Neural progenitor cell (in vitro differentiated cells): ENCODE measurements around the gene TSNAXIP1. TPM values are rescaled to one million over a fixed set of nuclear protein-coding genes. Genes with fewer than 3 reads are reported as not detected.

Experiments
- DNase-seq: peaks from one replicate; pipeline ENCODE4 v3.0.0-alpha.2; 2016; ENCODE audit warnings: low spot score
- H2AFZ ChIP-seq: fragments of 200-600 bp; sonication (generic); replicated peaks from 2 replicates; pipeline ENCODE4 v1.6.1; 2016; ENCODE audit warnings: antibody characterized with exemption
- H3F3A ChIP-seq: fragments of 200-600 bp; sonication (generic); 2 replicates; pipeline ENCODE4 v1.6.1; 2016; ENCODE audit warnings: antibody characterized with exemption, low read depth
- H3K27ac ChIP-seq: fragments of 200-600 bp; sonication (generic); 2 replicates; pipeline ENCODE4 v1.5.1; 2016; ENCODE audit warnings: mild to moderate bottlenecking
- H3K27me3 ChIP-seq: fragments of 200-600 bp; sonication (generic); 2 replicates; pipeline ENCODE4 v1.6.1; 2016; ENCODE audit warnings: mild to moderate bottlenecking, moderate library complexity
- H3K36me3 ChIP-seq: fragments of 200-600 bp; sonication (generic); 2 replicates; pipeline ENCODE4 v1.5.1; 2016
- H3K4me1 ChIP-seq: fragments of 200-600 bp; sonication (generic); 2 replicates; pipeline ENCODE4 v1.6.1; 2016; ENCODE audit warnings: mixed run types
- H3K4me2 ChIP-seq: fragments of 200-600 bp; sonication (generic); 2 replicates; pipeline ENCODE4 v1.6.1; 2016
- H3K4me3 ChIP-seq: fragments of 200-600 bp; sonication (generic); 2 replicates; pipeline ENCODE4 v1.5.1; 2016
- H3K79me2 ChIP-seq: fragments of 200-600 bp; sonication (generic); 2 replicates; pipeline ENCODE4 v1.6.1; 2016; ENCODE audit warnings: low read depth
- H3K9ac ChIP-seq: fragments of 200-600 bp; sonication (generic); 2 replicates; pipeline ENCODE4 v1.6.1; 2016
- H3K9me3 ChIP-seq: fragments of 200-600 bp; sonication (generic); 2 replicates; pipeline ENCODE4 v1.5.1; 2016; ENCODE audit warnings: low read depth
- H4K20me1 ChIP-seq: fragments of 200-600 bp; sonication (generic); 2 replicates; pipeline ENCODE4 v1.6.1; 2016; ENCODE audit warnings: low read depth
- H3K27ac Mint-ChIP-seq: 3 replicates; pipeline ENCODE4 v1.8.0; 2021; ENCODE audit warnings: mixed read lengths
- H3K27me3 Mint-ChIP-seq: 2 replicates; pipeline ENCODE4 v1.8.0; 2022; ENCODE audit warnings: low read depth, mild to moderate bottlenecking, inconsistent platforms, moderate library complexity, mixed read lengths; ENCODE audit not compliant: insufficient read depth
- H3K36me3 Mint-ChIP-seq: 3 replicates; pipeline ENCODE4 v1.8.0; 2021; ENCODE audit warnings: mixed read lengths
- H3K4me1 Mint-ChIP-seq: 3 replicates; pipeline ENCODE4 v1.8.0; 2021; ENCODE audit warnings: mixed read lengths
- H3K4me3 Mint-ChIP-seq: 3 replicates; pipeline ENCODE4 v1.8.0; 2021; ENCODE audit warnings: mild to moderate bottlenecking, moderate library complexity, mixed read lengths
- H3K9me3 Mint-ChIP-seq: 3 replicates; pipeline ENCODE4 v1.8.0; 2020; ENCODE audit warnings: mixed read lengths
- EZH2 ChIP-seq: fragments of 200-600 bp; sonication (generic); IDR thresholded peaks from 2 replicates; pipeline ENCODE4 v1.6.1; 2017; ENCODE audit warnings: antibody characterized with exemption, mild to moderate bottlenecking, moderate library complexity
- EZH2phosphoT487 ChIP-seq: fragments of 200-600 bp; sonication (generic); IDR thresholded peaks from 2 replicates; pipeline ENCODE4 v1.6.1; 2017; ENCODE audit warnings: antibody characterized with exemption
- total RNA-seq: library from RNA; depleted of rRNA; stranded (reverse); fragments of >200 nt; gene quantifications from 2 replicates; pipeline ENCODE4 v1.2.3, GENCODE V29; 2015; ENCODE audit warnings: low replicate concordance
- TF ChIP-seq, protein P1 (sequence below): fragments of 200-600 bp; sonication (generic); IDR thresholded peaks from 2 replicates; pipeline ENCODE4 v1.5.1; 2017; ENCODE audit warnings: antibody characterized with exemption, mild to moderate bottlenecking

The TSNAXIP1 gene
- total RNA-seq, 1 donor from 2014 or later: 2.9 TPM

DNA sequence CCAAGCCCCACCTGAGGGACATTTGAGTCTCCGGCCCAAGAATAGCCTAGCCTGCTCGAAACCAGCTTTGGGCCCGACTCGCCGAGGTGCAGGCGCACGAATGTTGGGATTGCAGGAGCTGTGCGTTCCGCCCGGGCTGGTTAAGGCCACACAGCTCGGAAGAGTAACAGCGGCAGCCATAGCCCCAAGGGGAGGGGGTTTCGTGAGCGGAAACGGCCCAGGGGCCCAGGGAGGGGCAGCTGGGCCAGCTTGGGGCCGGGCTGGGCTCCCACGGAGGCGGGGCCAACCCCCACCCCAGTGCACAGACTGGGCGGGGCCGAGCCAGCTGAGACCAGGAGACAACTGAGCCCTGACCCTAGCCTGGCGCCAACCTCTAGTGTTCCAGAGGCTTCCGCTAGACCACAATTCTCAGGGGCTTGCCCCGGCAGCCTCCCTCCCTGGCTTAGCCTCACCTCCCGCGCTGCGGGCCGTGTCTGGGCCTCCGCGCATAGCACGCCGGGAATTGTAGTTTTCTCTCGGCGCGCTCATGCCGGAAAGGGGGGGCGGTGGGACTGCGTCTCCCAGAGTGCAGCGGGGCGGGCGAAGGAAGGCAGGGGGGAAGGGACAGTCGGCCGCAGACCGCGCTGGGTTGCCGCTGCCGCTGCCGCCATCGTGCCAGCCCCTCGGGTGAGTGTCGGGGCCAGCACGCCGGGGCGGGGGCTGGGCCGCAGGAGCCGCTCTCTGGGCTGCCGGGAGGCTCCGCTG lies 39.8 kb downstream of the TSNAXIP1 start, which contains the start of gene NUTF2:
Gene NUTF2, plus strand, starts transcription at position 614 of the 744 bp plus-strand sequence. CDS start 18,198 bp downstream, outside the sequence.
- H3K4me3 Mint-ChIP-seq: peak within 1 kb of the TSS; percentile 97
- Histone ChIP-seq H3K9ac (peak within 1 kb of the TSS; percentile 96), H2AFZ (no peak within 1 kb of the TSS), H3K36me3 (no peaks in the 10 kb centered on the region), H3K4me2 (peak within 1 kb of the TSS; percentile 91), H3K9me3 (no peaks in the 10 kb centered on the region), H3F3A (peaks cover 34% of the 10 kb centered on the region), H3K27me3 (no peaks in the 10 kb centered on the region), H3K79me2 (peaks cover 79% of the 10 kb centered on the region), H4K20me1 (peaks cover 60% of the 10 kb centered on the region), H3K4me3 (peak within 1 kb of the TSS; percentile 99), H3K4me1 (peaks cover 32% of the 10 kb centered on the region), H3K27ac (peak within 1 kb of the TSS; percentile 79)
- DNase-seq: peak; percentile 99
- H3K9me3 Mint-ChIP-seq: no peaks in the 10 kb centered on the region
- H3K27me3 Mint-ChIP-seq: no peaks in the 10 kb centered on the region
- peaks cover 42% of the 10 kb centered on the region for H3K4me1 Mint-ChIP-seq
- H3K27ac Mint-ChIP-seq: peak within 1 kb of the TSS; percentile 97
- TF ChIP-seq EZH2 (no peak), EZH2phosphoT487 (no peak)
- TF ChIP-seq, protein P1, sequence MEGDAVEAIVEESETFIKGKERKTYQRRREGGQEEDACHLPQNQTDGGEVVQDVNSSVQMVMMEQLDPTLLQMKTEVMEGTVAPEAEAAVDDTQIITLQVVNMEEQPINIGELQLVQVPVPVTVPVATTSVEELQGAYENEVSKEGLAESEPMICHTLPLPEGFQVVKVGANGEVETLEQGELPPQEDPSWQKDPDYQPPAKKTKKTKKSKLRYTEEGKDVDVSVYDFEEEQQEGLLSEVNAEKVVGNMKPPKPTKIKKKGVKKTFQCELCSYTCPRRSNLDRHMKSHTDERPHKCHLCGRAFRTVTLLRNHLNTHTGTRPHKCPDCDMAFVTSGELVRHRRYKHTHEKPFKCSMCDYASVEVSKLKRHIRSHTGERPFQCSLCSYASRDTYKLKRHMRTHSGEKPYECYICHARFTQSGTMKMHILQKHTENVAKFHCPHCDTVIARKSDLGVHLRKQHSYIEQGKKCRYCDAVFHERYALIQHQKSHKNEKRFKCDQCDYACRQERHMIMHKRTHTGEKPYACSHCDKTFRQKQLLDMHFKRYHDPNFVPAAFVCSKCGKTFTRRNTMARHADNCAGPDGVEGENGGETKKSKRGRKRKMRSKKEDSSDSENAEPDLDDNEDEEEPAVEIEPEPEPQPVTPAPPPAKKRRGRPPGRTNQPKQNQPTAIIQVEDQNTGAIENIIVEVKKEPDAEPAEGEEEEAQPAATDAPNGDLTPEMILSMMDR: no peak
- peaks cover 10% of the 10 kb centered on the region for H3K36me3 Mint-ChIP-seq

DNA sequence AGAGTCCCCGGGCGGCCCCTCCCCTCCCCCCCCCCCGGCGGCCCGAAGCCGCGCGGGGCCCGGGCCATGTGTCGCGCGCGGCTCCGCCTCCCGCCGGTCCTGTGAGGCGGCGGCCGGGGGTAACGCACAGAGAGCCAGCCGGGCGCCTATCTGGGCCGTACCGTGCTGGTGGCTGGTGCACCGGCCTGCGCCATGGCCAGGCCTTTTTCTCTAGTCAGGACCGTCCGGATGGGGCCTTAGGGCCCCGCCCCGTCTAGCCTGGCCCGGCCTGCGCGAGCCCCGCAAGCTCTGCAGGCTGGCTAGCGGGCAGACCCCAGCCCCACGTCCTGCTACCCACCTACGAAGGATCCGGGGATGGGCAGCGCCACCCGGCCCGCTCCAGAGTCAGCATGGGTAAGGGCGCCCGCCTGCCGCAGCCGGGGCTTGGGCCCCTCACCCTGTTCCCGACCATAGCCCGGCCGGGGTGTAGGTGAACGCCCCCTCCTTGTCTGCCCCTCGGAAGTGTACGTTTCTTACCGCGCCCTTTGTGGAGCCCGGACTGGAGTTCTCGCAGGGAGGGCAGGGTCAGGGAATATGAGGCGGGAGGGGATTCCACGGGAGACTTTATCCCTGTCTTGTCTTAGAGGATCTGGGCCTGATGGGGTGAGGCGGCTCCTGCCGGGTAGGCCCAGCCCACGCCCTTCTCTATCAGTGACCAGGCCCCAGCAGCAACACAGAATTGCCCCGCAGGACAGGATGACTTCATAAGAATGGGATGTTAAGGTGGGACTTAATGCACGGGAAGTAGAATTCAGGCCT lies 40.6 kb downstream of the TSNAXIP1 start, which contains the start of gene CENPT:
Gene CENPT, minus strand, starts transcription at position 630 of the 798 bp plus-strand sequence. CDS start 13,834 bp downstream, outside the sequence.
- Mint-ChIP-seq H3K36me3 (peaks cover 10% of the 10 kb centered on the region), H3K4me1 (peaks cover 41% of the 10 kb centered on the region), H3K4me3 (peak within 1 kb of the TSS; percentile 97), H3K27ac (peak within 1 kb of the TSS; percentile 93), H3K9me3 (no peaks in the 10 kb centered on the region), H3K27me3 (no peaks in the 10 kb centered on the region)
- Histone ChIP-seq H3K4me1 (peaks cover 32% of the 10 kb centered on the region), H3K4me2 (peak within 1 kb of the TSS; percentile 91), H4K20me1 (peaks cover 68% of the 10 kb centered on the region), H3K4me3 (peak within 1 kb of the TSS; percentile 99), H3K27ac (peak within 1 kb of the TSS; percentile 79), H3F3A (peaks cover 34% of the 10 kb centered on the region), H3K9me3 (no peaks in the 10 kb centered on the region), H3K9ac (peak within 1 kb of the TSS; percentile 96), H3K79me2 (peaks cover 86% of the 10 kb centered on the region), H2AFZ (no peak within 1 kb of the TSS), H3K27me3 (no peaks in the 10 kb centered on the region), H3K36me3 (no peaks in the 10 kb centered on the region)
- DNase-seq: peak; percentile 22
- TF ChIP-seq EZH2phosphoT487: no peak
- TF ChIP-seq EZH2: no peak
- TF ChIP-seq, protein P1: no peak

DNA sequence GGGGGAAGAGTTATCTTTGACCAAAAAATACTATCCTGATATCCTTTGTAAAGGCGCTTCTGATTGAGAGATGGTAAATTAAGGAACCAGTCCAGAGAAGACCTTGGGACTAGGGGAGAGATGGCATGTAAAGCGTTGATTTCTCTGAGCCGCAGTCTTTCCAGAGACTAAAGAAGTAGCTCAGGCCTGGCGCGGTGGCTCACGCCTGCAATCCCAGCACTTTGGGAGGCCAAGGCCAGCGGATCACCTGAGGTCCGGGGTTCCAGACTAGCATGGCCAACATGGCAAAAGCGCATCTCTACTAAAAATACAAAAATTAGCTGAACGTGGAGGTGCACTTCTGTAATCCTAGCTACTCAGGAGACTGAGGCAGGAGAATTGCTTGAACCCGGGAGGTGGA lies 41.4 kb downstream of the TSNAXIP1 start:
- Histone ChIP-seq H3K4me3 (peak overlapping the region; percentile 99), H2AFZ (no peak overlapping the region), H3K9me3 (no peaks in the 10 kb centered on the region), H3K4me1 (peaks cover 32% of the 10 kb centered on the region), H3F3A (peaks cover 26% of the 10 kb centered on the region), H3K27me3 (no peaks in the 10 kb centered on the region), H3K36me3 (no peaks in the 10 kb centered on the region), H3K27ac (no peak overlapping the region), H4K20me1 (peaks cover 72% of the 10 kb centered on the region), H3K79me2 (peaks cover 94% of the 10 kb centered on the region), H3K4me2 (peak overlapping the region; percentile 90), H3K9ac (peak overlapping the region; percentile 96)
- Mint-ChIP-seq H3K27ac (peak overlapping the region; percentile 93), H3K27me3 (no peaks in the 10 kb centered on the region), H3K36me3 (peaks cover 10% of the 10 kb centered on the region), H3K9me3 (no peaks in the 10 kb centered on the region), H3K4me3 (peak overlapping the region; percentile 97), H3K4me1 (peaks cover 39% of the 10 kb centered on the region)
- no peak for TF ChIP-seq EZH2
- TF ChIP-seq, protein P1: no peak
- TF ChIP-seq EZH2phosphoT487: no peak
- no peak for DNase-seq
